HG03342 (cell line): ENCODE measurements around the gene ADRM1.
A peak's percentile ranks its signal among the peaks of the same experiment; 100 is the strongest.

Experiments used
- ATAC-seq: cut with Tn5 transposase; IDR thresholded peaks from one replicate; pipeline ENCODE4 v1.9.1; 2021; ENCODE audit warnings: mild to moderate bottlenecking, moderate library complexity; ENCODE audit not compliant: unreplicated experiment

Gene ADRM1

DNA sequence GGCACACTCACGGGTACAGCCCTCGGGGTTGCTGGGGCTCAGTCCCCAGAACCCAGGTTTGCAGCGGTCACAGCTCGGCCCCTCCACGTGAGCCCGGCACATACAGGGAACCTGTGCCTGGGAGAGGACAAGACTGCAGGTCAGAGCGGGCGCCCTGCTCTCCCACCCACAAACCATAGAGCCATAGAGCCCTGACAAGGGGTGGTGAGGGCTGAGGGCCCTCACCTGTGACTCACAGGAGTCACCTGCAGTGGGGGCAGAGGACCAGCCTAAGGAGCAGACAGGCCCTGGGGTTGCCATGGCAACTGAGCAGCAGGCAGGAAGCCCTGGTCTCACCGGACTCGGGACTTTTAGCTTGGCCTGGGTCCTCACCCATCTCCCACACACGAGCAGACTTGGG lies 33.5 kb downstream of the ADRM1 start:
- no peak for ATAC-seq

GRCh38 chr20:62336775-62337557 lies 34.2 kb downstream of the ADRM1 start:
- no peak for ATAC-seq

- ATAC-seq = no peak
Observed at GRCh38 chr20:62337558-62338293, 34.9 kb downstream of the ADRM1 start.

DNA sequence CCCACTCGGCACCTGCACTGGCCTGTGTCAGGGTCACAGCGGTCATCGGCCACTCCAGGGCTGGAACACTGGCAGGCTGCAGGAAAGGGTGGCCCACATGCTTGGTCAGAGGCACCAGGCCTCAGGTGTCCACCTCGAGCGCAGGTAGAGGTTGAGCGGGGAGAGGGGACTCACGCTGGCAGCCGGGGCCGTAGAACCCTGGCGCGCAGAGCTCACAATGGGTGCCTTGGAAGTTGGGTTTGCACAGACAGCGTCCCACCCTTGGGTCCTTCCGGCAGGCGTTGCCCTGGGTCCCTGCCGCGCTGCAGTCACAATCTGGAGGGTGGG lies 35.5 kb downstream of the ADRM1 start:
- ATAC-seq = no peak

DNA sequence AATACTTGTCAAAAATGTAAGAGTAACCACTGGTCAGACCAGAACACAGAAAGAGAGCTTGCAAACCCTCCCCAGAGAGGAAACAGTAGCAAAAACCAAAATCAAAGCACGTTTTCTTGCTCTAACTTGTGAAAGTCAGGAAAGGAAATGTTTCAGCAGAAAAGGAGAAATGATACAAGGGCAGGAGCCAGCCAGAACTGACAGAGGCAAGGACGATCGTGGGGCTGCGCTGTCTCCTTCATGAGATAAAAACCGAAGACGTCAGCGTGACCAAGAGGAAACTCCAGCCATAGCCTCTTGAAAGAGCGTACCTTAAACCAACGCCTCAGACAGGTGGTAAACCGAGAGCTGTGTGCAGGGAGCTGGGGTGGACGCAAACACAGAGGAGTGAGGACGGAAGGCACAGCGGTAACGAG lies 36.9 kb downstream of the ADRM1 start:
- peak; percentile 80 for ATAC-seq

DNA sequence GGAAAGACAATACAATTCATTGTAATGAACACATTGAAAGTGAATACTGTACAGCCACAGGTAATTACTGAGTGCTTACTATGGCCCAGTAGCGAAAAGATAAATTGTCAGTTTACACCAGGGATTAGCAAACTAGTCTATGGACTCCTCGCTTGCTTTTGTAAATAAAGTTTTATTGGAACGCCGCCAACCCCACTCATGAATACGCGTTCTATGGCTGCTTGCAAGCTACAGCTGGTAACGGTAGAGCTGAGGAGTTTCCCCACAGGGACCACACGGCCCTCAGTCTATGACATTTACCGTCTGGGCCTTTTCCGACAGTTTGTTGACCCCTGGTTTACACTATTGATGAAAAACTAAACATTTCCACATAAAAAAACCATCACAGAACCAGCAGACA lies 40.1 kb downstream of the ADRM1 start:
- no peak for ATAC-seq

- ATAC-seq = no peak
Observed at GRCh38 chr20:62344092-62344491, 41.3 kb downstream of the ADRM1 start.

GRCh38 chr20:62344782-62345181 lies 42.0 kb downstream of the ADRM1 start:
- ATAC-seq = no peak

DNA sequence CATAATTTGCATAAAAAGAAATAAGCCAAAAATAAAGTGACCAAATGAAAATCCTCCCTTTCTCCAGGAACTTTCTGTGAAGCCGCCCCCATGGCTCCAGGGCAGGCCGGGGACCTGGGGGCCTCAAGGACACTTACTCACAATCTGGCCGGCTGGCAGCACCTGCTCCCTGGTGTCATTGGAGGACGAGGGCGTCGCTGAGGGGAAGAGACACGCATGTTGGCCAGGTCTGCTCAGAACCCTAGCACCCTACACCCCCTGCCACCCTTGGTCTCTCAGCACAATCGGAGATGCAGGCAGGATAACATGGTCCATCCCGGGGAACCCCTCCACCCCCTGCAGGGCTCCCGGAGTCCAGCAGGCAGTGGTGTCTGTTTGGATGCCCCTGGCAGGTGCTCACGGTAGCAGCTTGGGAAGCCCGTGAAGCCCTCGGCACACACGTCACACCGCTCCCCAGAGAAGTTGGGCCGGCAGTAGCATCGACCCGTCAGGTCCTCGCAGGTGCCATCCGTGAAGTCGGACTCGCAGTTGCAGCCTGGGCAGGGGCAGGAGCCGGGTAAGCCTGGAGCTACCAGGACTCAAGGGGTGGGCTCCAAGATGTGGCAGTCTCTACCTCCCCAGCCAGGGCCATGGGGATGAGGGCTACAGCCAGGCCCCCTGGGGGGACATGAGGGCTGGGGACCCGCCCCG lies 43.0 kb downstream of the ADRM1 start:
- no peak for ATAC-seq

GRCh38 chr20:62346398-62347150 lies 43.8 kb downstream of the ADRM1 start:
- ATAC-seq = no peak

- no peak for ATAC-seq
Observed at GRCh38 chr20:62347151-62347404, 44.3 kb downstream of the ADRM1 start.

DNA sequence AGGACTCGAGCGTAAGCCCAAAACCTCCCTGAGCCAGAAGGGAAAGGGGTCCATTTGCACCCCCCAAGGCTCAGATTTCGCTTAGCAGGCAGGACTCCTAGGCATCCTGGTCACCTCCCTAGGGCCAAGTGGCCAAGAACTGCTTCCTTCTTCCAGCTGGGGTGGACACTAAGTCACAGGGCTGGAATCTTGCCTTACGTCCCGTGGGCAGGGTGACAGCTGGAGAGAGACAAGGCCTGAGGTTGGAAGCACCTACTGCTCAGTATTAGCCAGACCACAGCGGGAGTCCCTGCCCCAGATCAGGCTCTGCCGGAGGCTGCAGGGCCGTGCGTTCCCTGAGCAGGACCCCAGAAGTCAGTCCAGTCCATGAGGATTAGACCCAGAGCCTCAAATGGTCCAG lies 44.6 kb downstream of the ADRM1 start:
- ATAC-seq = no peak

- ATAC-seq = no peak
Observed at GRCh38 chr20:62348604-62349003, 45.8 kb downstream of the ADRM1 start.

DNA sequence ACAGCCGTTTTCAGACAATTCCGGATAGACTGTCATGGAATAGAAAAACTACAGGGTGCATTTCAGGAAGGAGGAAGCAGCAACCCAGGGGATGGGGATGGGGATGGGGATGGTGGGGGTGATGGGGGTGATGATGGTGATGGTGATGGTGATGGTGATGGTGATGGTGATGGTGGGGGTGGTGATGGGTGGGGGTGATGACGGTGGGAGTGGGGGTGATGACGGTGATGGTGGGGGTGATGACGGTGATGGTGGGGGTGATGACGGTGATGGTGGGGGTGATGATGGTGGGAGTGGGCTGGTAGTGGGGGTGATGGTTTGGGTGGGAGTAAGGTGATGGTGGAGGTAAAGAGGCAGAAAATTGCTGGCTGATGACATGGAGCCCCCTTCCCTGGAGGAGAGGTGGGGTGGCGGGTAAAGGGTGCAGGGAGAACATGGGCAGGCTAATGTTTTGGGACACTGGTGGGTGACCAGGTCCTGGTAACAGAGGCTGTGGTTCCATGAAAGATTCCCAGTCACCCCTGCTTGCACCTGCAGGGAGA lies 46.8 kb downstream of the ADRM1 start:
- ATAC-seq = no peak

- ATAC-seq = no peak
Observed at GRCh38 chr20:62350098-62350628, 47.4 kb downstream of the ADRM1 start.

GRCh38 chr20:62350629-62351422 lies 48.0 kb downstream of the ADRM1 start:
- ATAC-seq = no peak

DNA sequence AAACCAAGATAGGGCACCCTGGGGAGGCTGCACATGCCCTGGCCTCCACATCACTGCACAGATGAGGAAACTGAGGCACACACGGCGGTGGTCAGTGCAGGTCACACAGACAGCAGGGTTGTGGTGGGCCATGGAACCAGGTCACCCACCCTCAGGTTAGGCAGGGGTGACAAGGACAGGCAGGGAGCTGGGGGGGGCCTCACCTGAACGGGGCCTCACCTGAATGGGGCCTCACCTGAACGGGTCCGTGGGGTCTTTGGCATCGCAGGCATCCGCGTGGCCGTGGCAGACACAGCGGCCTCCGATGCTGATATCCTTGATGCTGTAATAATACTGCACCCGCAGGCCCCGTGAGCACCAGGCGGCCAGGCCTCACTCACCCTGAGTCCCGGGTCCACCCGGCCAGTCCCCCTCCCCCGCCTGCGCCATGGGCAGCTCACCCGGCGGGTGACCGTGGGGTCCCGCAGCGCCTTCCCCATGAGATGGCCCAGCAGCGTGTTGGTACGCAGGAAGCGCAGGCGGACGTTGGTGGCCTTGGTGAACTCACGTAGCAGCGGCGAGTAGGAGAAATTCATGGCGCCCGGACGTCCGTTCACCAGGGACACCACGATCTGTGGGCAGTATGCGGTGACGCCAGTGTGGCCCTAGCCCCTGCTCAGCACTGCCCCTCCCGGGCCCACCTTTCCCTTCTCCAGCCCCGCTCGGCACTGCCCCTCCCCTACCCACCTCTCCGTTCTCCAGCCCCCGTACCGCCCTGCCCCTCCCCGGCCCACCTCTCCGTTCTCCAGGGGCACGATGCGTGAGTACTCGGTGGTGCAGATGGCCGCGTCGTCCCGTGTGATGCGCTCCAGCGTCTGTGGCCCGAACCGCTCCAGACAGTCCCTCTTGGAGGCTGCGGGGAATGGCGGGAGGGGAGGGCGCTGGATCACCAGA lies 48.9 kb downstream of the ADRM1 start:
- no peak for ATAC-seq

DNA sequence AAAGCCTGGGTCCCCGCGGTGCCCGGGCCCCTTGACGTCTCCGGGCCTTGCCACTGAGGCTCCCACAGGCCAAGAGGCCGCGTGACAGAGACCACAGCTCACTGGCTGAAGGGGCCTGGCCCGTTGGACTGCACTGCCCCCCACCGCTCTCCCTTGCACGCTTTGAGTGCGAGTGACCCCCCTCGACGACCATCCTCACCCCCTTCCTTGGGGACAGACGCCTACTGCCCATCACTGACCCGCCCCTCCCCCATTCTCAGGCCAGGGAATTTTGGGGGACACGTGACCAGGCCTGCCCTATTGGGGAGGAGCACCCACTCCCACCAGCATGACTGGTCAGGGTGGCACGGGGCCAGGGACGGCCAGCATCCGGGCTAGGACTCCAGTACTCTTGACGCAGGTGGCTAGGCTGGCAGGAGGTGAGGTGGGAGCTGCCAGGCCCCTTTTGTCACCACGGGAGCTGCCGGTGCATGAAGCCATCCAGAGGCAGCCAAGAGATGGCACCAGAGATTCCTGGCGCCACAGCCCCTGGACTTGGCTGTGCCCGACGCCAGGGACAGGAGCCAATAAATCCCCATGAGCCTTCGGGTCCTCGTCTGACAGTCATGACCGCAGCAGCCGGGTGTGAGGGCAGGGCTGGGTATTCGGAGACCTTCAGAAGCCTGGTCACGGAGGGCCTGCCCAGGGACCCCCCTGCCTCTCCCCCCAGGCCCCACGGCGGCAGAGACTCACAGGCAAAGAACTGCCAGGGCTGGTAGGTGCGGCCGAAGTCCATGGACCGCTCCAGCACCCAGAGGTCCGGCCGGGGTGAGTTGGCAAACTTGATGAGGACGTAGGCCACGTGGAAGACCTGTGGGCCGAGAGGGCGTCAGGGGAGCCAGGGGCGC lies 49.8 kb downstream of the ADRM1 start:
- no peak for ATAC-seq
